ENCODE measurements around the gene GRAMD4. TPM values are rescaled to one million over a fixed set of nuclear protein-coding genes. Genes with fewer than 3 reads are reported as not detected.

The GRAMD4 gene
- total RNA-seq (10 to 100 TPM; 20.8 to 46.1 (median 33.1) TPM), polyA plus RNA-seq (10 to 100 TPM; 16.0 to 26.3 (median 21.5) TPM)
- long read RNA-seq, donor 1, partial matches to known transcripts, result 0 of 1 reads
- long read RNA-seq, donor 1, other reads (novel, unspliced or antisense), result 0 of 1 reads
- long read RNA-seq, donor 2, result 0 reads

- Histone ChIP-seq H3K4me1 (peaks cover 7 to 78% (median 60%) of the 10 kb centered on the region in 6 donors), H3K9me3 (no peaks in the 10 kb centered on the region)
- intact Hi-C loops (cut with DNase I; ENCODE audit: low total_unique reads), result no loop called here
Observed at GRCh38 chr22:46619830-46620501, at the start of gene GRAMD4. Gene GRAMD4, plus strand, starts transcription at chr22:46620386. Its CDS starts 6,414 bp downstream, at chr22:46626800.

GRCh38 chr22:46571642-46572250, 48.4 kb upstream of the GRAMD4 start:
- Histone ChIP-seq H3K36me3 (no peaks in the 10 kb centered on the region), H3K4me1 (peaks cover 0 to 31% (median 18%) of the 10 kb centered on the region in 6 donors), H3K27ac (no peak overlapping the region), H3K9me3 (peaks cover 0 to 24% (median 20%) of the 10 kb centered on the region in 8 donors), H3K27me3 (replicated peaks in 1 of 7) (no peaks in the 10 kb centered on the region), H3K4me3 (no peak overlapping the region)
- intact Hi-C loops (cut with DNase I; ENCODE audit: low total_unique reads), result no loop called here
- TF ChIP-seq POLR2AphosphoS5 (IDR thresholded peaks at IDR 0.05) (no peak), POLR2A (IDR thresholded peaks at IDR 0.05) (no peak), CTCF (IDR thresholded peaks at IDR 0.05 in 8 of 11, conservative IDR thresholded peaks at IDR 0.05 in 3 of 11) (no peak)
- 69 to 91% (median 82%) methylated on average over 7 of the region's 7 CpGs for WGBS, 5 donors
- DNase-seq, result peak; percentile 15

More at GRCh38 chr22:46619830-46620501, at the start of gene GRAMD4:
- 50 to 65% (median 55%) methylated on average over 13 to 20 of the region's 20 CpGs for WGBS, 5 donors
- peak; percentile 73 for DNase-seq
- Histone ChIP-seq H3K4me3 (no peak within 1 kb of the TSS), H3K27me3 (replicated peaks in 1 of 7) (no peaks in the 10 kb centered on the region), H3K36me3 (no peaks in the 10 kb centered on the region), H3K27ac (peak within 1 kb of the TSS in 4 of 8 donors; percentile 5 to 65 (median 56))
- TF ChIP-seq POLR2AphosphoS5 (IDR thresholded peaks at IDR 0.05) (no peak), POLR2A (IDR thresholded peaks at IDR 0.05) (no peak)

GRCh38 chr22:46572911-46573780, 47.0 kb upstream of the GRAMD4 start:
- WGBS, 5 donors, result 75 to 91% (median 86%) methylated on average over 18 to 19 of the region's 19 CpGs
- Histone ChIP-seq H3K9me3 (peaks cover 0 to 24% (median 20%) of the 10 kb centered on the region in 8 donors), H3K27ac (no peak overlapping the region), H3K36me3 (no peaks in the 10 kb centered on the region), H3K4me3 (no peak overlapping the region), H3K27me3 (replicated peaks in 1 of 7) (no peaks in the 10 kb centered on the region), H3K4me1 (peaks cover 7 to 39% (median 26%) of the 10 kb centered on the region in 6 donors)
- TF ChIP-seq POLR2AphosphoS5 (IDR thresholded peaks at IDR 0.05) (no peak), CTCF (IDR thresholded peaks at IDR 0.05 in 8 of 11, conservative IDR thresholded peaks at IDR 0.05 in 3 of 11) (no peak), POLR2A (IDR thresholded peaks at IDR 0.05) (no peak)
- intact Hi-C loops (cut with DNase I; ENCODE audit: low total_unique reads), result no loop called here
- peak; percentile 61 for DNase-seq

GRCh38 chr22:46573781-46574437, 46.3 kb upstream of the GRAMD4 start:
- H3K36me3 ChIP-seq, result no peaks in the 10 kb centered on the region
- H3K4me3 ChIP-seq, result no peak overlapping the region
- peaks cover 0 to 24% (median 20%) of the 10 kb centered on the region in 8 donors for H3K9me3 ChIP-seq
- 69 to 80% (median 70%) methylated on average over 17 to 18 of the region's 18 CpGs for WGBS, 5 donors
- no peak for TF ChIP-seq POLR2A (IDR thresholded peaks at IDR 0.05)
- TF ChIP-seq CTCF (IDR thresholded peaks at IDR 0.05 in 8 of 11, conservative IDR thresholded peaks at IDR 0.05 in 3 of 11), result no peak
- TF ChIP-seq POLR2AphosphoS5 (IDR thresholded peaks at IDR 0.05), result no peak
- no peaks in the 10 kb centered on the region for H3K27me3 ChIP-seq (replicated peaks in 1 of 7)
- no peak overlapping the region for H3K27ac ChIP-seq
- peak; percentile 72 for DNase-seq
- intact Hi-C loops (cut with DNase I; ENCODE audit: low total_unique reads), result no loop called here
- peaks cover 14 to 47% (median 33%) of the 10 kb centered on the region in 6 donors for H3K4me1 ChIP-seq
